ENCODE measurements around the gene GJB1.
"Not testable (repeated sequence)": the region's sequence is repeated elsewhere in the genome, so short reads cannot be mapped to it uniquely, and the experiment has no call there.

The GJB1 gene

DNA sequence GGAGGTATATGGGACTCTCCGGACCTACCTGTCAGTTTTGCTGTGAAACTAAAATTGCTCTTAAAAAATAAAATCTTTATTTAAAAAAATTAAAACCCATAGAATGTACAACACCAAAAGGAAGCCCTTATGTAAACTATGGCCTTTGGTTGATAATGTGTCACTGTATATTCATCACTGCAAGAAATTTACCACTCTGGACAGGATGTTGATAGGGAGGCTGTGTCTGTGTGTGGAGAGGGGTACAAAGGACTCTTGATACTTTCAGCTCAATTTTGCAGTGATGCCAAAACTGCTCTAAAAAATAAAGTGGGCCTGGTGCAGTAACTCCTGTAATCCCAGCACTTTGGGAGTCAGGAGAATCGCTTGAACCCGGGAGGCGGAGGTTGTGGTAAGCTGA, 33.8 kb downstream of the GJB1 start:
- no peak for DNase-seq

DNA sequence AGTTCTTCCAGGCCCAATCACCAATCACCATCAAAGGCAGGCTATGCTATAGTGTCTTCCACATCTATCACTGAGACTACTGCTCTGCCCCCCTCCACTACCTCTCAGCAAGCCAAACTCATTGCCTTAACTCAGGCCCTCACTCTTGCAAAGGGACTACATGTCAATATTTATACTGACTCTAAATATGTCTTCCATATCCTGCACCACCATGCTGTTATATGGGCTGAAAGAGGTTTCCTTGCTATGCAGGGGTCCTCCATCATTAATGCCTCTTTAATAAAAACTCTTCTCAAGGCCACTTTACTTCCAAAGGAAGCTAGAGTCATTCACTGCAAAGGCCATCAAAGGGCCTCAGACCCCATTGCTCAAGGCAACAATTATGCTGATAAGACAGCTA, 45.6 kb downstream of the GJB1 start:
- not testable (repeated sequence) for DNase-seq

DNA sequence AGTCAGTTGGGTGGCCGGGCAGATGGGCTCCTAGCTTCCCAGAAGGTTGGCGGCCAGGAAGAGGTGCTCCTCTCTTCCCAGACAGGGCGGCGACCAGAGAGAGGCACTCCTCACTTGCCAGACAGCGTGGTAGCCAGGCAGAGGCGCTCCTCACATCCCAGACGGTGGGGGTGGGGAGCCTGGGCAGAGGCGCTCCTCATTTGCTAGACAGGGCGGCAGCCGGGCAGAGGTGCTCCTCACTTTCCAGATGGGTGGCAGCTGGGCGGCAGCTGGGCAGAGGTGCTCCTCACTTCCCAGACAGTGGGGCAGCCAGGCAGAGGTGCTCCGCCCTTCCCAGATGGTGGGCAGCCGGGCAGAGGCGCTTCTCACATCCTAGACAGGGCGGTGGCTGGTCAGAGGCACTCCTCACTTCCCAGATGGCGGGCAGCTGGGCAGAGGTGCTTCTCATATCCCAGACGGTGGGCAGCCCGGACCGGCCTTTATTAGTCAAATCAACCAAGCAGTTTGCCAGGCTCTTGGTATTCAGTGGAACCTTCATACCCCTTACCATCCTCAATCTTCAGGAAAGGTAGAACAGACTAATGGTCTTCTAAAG, 46.9 kb downstream of the GJB1 start:
- DNase-seq = no peak

DNA sequence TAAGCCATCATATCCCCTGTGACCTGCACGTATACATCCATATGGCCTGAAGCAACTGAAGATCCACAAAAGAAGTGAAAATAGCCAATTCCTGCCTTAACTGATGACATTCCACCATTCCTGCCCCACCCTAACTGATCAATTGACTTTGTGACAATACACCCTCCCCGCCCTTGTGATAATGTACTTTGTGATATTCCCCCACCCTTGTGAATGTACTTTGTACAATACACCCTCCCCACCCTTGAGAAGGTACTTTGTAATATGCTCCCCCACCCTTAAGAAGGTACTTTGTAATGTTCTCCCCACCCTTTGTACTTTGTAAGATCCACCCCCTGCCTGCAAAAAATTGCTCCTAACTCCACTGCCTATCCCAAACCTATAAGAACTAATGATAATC, 49.3 kb downstream of the GJB1 start:
- not testable (repeated sequence) for DNase-seq
